ENCODE results near the gene PLCD1.

Gene PLCD1

DNA sequence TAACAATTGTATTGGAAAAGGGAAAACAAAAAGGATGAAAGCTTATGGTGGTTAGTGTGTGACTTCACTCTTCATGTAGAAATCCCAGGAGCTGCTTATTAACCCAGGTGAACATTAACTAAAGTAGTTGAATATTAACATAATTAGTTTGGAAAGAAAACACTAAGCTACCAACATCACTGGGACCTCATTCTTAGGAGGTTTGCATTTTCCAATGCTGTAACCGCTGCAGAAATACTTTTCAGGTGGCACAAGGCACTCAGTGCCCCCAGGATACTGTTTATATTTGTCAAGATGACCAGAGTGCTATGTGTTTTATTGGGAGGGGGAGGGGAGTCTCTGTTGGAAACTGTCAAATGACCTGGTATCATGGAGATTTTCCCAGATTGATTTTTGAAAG, 64.7 kb downstream of the PLCD1 start:
- H3K4me3 ChIP-seq (ENCODE audit: control insufficient read depth, low read depth, low read length): no peak overlapping the region
- TF ChIP-seq, protein P1, sequence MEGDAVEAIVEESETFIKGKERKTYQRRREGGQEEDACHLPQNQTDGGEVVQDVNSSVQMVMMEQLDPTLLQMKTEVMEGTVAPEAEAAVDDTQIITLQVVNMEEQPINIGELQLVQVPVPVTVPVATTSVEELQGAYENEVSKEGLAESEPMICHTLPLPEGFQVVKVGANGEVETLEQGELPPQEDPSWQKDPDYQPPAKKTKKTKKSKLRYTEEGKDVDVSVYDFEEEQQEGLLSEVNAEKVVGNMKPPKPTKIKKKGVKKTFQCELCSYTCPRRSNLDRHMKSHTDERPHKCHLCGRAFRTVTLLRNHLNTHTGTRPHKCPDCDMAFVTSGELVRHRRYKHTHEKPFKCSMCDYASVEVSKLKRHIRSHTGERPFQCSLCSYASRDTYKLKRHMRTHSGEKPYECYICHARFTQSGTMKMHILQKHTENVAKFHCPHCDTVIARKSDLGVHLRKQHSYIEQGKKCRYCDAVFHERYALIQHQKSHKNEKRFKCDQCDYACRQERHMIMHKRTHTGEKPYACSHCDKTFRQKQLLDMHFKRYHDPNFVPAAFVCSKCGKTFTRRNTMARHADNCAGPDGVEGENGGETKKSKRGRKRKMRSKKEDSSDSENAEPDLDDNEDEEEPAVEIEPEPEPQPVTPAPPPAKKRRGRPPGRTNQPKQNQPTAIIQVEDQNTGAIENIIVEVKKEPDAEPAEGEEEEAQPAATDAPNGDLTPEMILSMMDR (IDR thresholded peaks at IDR 0.05; ENCODE audit: control insufficient read depth, insufficient read depth, low read depth, low read length, missing control alignments): no peak
- no peak for DNase-seq (ENCODE audit: low read depth)

DNA sequence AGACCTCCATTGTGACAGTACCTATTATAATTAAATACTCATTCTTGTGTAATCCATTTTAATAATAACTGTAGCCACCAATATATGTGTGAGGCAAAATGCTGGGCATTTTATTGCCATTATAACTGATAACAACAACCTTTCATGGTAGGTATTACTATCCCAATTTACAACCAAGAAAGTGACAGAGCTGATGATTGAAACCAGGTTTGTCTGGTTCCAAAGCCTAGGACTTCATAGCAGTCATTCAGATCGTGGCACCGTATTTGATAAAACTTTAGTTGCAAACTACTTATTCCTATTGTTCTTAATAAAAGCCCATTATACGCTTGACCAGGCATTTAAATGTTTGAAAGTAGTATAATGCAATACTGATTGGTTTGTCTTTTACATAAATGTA, 65.3 kb downstream of the PLCD1 start:
- no peak overlapping the region for H3K4me3 ChIP-seq (ENCODE audit: control insufficient read depth, low read depth, low read length)
- no peak for DNase-seq (ENCODE audit: low read depth)
- TF ChIP-seq, protein P1 (IDR thresholded peaks at IDR 0.05; ENCODE audit: control insufficient read depth, insufficient read depth, low read depth, low read length, missing control alignments): no peak

DNA sequence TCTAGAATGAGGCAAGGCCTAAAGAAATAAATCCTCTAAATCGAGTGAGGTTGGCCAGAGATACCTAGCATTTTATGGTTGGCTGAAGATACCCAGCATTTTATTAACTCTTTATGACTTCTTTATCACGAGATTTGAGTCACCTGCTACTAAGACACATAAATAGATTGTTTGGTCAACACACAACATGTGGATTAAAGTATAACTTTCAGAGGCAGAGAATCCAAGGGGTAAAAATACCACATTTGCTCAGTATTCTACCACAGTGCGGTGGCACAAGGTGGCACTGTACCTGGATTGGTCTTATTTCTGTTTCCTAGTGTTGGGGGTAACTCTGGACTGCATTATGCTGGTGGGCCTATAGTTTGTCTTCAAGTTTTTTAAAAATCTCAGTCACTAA, 65.8 kb downstream of the PLCD1 start:
- TF ChIP-seq, protein P1 (IDR thresholded peaks at IDR 0.05; ENCODE audit: control insufficient read depth, insufficient read depth, low read depth, low read length, missing control alignments): no peak
- H3K4me3 ChIP-seq (ENCODE audit: control insufficient read depth, low read depth, low read length): no peak overlapping the region
- no peak for DNase-seq (ENCODE audit: low read depth)

DNA sequence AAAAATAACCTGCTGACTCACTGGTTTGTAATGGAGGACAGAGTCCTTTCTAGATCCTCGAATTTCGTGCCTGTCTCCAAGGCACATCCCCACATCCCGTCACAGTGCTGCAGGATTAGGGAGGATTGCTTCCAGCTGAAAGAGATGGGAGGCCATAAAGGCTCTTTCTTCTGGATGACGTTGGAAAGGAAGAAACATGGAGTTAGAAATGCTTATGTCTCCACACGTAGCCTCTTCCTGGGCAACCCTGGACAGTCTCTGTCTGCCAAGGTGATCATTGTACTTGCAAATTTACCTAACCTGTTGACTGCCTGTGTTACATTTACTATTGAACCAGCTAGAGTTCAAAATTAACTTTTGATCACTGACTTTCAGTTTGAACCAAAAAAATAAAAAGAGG, 66.4 kb downstream of the PLCD1 start:
- no peak for DNase-seq (ENCODE audit: low read depth)
- TF ChIP-seq, protein P1 (IDR thresholded peaks at IDR 0.05; ENCODE audit: control insufficient read depth, insufficient read depth, low read depth, low read length, missing control alignments): no peak
- no peak overlapping the region for H3K4me3 ChIP-seq (ENCODE audit: control insufficient read depth, low read depth, low read length)

DNA sequence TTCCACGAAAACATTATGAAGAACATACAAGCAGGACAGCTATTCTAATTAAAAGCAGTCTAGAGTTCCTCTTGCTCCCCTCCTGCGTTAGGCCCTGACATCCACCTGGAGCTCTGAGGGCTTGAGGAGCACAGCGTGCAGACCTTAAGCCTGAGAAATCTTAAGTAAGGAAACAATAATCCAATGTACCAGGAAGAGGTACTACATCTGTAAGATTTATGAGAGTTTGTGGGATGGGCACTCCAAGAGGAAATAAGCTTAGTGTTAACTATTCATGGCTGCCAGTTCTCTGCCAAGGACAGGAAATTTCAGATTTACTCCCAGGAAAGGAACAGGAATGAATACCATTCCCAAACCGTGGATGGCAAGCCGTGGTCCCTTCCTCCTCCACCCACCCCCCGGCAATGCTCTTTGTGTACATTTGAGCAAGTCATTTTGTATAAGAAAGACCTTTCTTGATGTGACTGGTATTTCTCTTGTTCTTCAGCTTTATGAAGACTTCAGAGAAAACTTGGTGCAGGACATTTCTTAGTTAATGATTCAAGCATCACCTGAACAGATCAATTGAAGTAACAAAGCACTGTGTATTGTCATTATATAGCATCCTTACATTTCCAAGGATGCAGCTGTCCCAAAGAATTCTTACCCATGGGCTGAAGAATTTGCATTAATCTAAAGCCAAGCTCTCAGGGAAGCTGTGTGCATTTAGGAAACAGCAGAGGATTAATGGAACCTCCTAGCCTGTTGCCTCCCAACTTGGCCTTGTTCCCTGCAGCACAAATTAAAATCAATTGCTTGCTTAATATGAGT, 67.6 kb downstream of the PLCD1 start:
- TF ChIP-seq, protein P1 (IDR thresholded peaks at IDR 0.05; ENCODE audit: control insufficient read depth, insufficient read depth, low read depth, low read length, missing control alignments): no peak
- H3K4me3 ChIP-seq (ENCODE audit: control insufficient read depth, low read depth, low read length): no peak overlapping the region
- no peak for DNase-seq (ENCODE audit: low read depth)

DNA sequence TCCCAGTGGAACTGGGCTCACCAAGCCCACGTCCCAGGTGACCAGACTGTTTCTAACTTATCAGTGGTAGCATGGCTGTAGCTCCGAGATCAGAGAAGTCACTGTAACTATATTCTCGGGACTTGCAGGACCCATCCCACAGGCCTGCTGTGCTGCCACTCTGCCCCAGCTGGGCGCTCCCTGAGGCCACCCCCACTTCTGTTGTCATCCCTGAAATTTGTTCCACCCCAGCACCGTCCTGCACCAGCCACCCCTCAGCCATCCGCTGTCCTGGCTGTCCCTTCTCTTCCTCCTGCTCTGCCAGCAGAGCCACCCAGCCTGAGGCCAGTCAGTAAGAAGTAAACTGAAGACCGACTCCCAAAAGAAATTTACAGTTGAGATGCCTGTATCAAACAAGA, 71.9 kb downstream of the PLCD1 start:
- DNase-seq (ENCODE audit: low read depth): no peak
- TF ChIP-seq, protein P1 (IDR thresholded peaks at IDR 0.05; ENCODE audit: control insufficient read depth, insufficient read depth, low read depth, low read length, missing control alignments): no peak
- H3K4me3 ChIP-seq (ENCODE audit: control insufficient read depth, low read depth, low read length): no peak overlapping the region
